Breast epithelium (tissue), 4 donors: Measurements from ENCODE around the gene CDC42SE2. TPM values are rescaled to one million over a fixed set of nuclear protein-coding genes. Genes with fewer than 3 reads are reported as not detected.
A peak's percentile ranks its signal among the peaks of the same experiment; 100 is the strongest.

Experiments
- DNase-seq, 2 donors: peaks; one replicate each; pipeline ENCODE4 v3.0.0-alpha.2; 2019; ENCODE audit warnings: low spot score in 2 of 2
- H3K27ac ChIP-seq, 2 donors: fragments of 200-600 bp; sonication (generic) in 1 of 2; one replicate each; pipeline ENCODE4 v1.5.1; 2016 to 2019; ENCODE audit warnings: mild to moderate bottlenecking in 1 of 2
- H3K27me3 ChIP-seq, 2 donors: fragments of 200-600 bp; sonication (generic) in 1 of 2; one replicate each; pipeline versions ENCODE4 v1.5.1 to v1.6.0; 2017 to 2019; ENCODE audit warnings: control low read depth in 1 of 2, mild to moderate bottlenecking in 1 of 2
- H3K36me3 ChIP-seq: fragments of 200-600 bp; one replicate; pipeline ENCODE4 v1.5.1; 2019
- H3K4me1 ChIP-seq, 2 donors: fragments of 200-600 bp; sonication (generic); one replicate each; pipeline ENCODE4 v1.5.1; 2016 to 2019; ENCODE audit warnings: control low read depth in 1 of 2
- H3K4me3 ChIP-seq, 3 donors: fragments of 200-600 bp; sonication (generic); 1 replicate in 2 of 3; 2 replicates in 1 of 3; pipeline ENCODE4 v1.5.1; 2016 to 2019; ENCODE audit warnings: mild to moderate bottlenecking in 3 of 3, moderate library complexity in 2 of 3
- H3K9me3 ChIP-seq, 2 donors: fragments of 200-600 bp; sonication (generic) in 1 of 2; one replicate each; pipeline ENCODE4 v1.5.1; 2016 to 2019; ENCODE audit warnings: control low read depth in 1 of 2
- POLR2A ChIP-seq: fragments of 450-650 bp; IDR thresholded peaks from one replicate; pipeline ENCODE4 v1.6.1; 2016; ENCODE audit warnings: antibody characterized with exemption, mild to moderate bottlenecking, moderate library complexity
- POLR2AphosphoS5 ChIP-seq, 3 donors: sonication (generic); formaldehyde crosslinking; IDR thresholded peaks; one replicate each; pipeline ENCODE4 v1.6.1; 2017; ENCODE audit warnings: antibody characterized with exemption in 3 of 3
- intact Hi-C: fragments of 100-400 bp; cut with DNase I; formaldehyde crosslinking; loops from one replicate; pipeline ENCODE4 v1.15.1; 2023; ENCODE audit warnings: low total_unique reads
- total RNA-seq, 3 donors: library from RNA; depleted of rRNA; stranded (reverse); fragments of >200 nt; gene quantifications; one replicate each; pipeline ENCODE4 v1.1.0, GENCODE V29; 2016
- TF ChIP-seq, protein P1 (sequence below), 3 donors: fragments of 450-650 bp; IDR thresholded peaks; one replicate each; pipeline ENCODE4 v1.5.1; 2016 to 2017; ENCODE audit warnings: antibody characterized with exemption in 3 of 3, mild to moderate bottlenecking in 3 of 3, moderate library complexity in 3 of 3

Gene CDC42SE2
- total RNA-seq, 3 donors from 2014 or later = 39.4 to 82.8 (median 41.0) TPM

DNA sequence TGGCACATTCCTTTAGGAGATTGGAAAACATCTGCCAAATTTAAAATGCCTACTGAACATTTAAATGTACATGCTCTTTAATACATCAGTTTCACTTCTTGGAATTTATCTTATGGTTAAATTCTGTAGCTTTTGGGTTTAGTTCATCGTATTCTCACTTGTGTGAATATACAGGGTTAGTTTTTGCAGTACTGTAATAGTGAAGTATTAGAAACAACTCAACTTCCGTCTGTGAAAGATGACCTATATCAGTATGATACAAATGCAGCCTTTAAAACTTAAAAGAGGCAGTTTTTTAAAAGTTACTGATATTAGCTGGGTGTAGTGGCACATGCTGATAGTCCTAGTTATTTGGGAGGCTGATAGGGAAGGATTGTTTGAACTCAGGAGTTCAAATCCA lies 57.2 kb downstream of the CDC42SE2 start:
- no peak for DNase-seq
- no peak overlapping the region for H3K27ac ChIP-seq
- no peak overlapping the region for H3K4me3 ChIP-seq
- no peaks in the 10 kb centered on the region for H3K36me3 ChIP-seq
- intact Hi-C loops = no loop called here
- TF ChIP-seq POLR2A (no peak), POLR2AphosphoS5 (IDR thresholded peaks at IDR 0.05) (no peak)
- TF ChIP-seq, protein P1, sequence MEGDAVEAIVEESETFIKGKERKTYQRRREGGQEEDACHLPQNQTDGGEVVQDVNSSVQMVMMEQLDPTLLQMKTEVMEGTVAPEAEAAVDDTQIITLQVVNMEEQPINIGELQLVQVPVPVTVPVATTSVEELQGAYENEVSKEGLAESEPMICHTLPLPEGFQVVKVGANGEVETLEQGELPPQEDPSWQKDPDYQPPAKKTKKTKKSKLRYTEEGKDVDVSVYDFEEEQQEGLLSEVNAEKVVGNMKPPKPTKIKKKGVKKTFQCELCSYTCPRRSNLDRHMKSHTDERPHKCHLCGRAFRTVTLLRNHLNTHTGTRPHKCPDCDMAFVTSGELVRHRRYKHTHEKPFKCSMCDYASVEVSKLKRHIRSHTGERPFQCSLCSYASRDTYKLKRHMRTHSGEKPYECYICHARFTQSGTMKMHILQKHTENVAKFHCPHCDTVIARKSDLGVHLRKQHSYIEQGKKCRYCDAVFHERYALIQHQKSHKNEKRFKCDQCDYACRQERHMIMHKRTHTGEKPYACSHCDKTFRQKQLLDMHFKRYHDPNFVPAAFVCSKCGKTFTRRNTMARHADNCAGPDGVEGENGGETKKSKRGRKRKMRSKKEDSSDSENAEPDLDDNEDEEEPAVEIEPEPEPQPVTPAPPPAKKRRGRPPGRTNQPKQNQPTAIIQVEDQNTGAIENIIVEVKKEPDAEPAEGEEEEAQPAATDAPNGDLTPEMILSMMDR (IDR thresholded peaks at IDR 0.05) = no peak
- H3K27me3 ChIP-seq = no peaks in the 10 kb centered on the region
- no peaks in the 10 kb centered on the region for H3K4me1 ChIP-seq
- no peaks in the 10 kb centered on the region for H3K9me3 ChIP-seq

DNA sequence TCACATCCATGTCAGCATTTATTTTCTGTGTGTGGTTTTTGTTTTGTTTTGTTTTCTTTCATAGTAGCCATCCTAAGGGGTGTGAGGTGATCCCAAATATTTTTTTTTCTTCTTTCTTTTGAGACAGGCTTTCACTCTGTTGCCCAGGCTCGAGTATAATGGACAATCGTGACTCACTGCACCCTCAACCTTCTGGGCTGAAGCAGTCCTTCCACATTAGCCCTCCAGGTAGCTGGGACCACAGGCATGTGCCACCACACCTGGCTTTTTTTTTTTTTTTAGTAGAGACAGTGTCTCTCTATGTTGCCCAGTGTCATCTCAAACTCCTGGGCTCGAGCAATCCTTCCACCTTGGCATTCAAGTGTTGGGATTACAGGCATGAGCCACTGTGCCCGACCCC lies 59.1 kb downstream of the CDC42SE2 start:
- Histone ChIP-seq H3K4me1 (no peaks in the 10 kb centered on the region), H3K27ac (no peak overlapping the region)

DNA sequence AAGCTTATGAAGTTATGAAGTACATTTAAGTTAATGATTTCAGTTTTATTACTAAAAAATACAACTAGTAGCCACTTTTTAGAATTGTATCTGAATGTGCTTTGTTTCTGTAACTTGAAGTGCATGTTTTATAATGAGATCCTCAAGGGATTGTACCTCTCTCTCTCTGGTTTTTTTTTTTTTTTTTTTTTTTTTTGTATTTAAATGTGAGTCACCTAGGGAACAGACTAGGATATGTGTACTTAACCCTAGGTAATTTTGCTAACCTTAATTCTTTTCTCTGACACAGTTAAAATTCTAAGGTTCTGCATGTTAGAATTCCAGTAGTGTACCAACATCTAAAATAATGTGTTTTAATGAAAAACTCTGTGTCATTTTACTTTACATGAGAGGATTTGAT lies 59.5 kb downstream of the CDC42SE2 start:
- TF ChIP-seq POLR2AphosphoS5 (IDR thresholded peaks at IDR 0.05) (no peak), POLR2A (no peak)
- TF ChIP-seq, protein P1 (IDR thresholded peaks at IDR 0.05) = no peak
- Histone ChIP-seq H3K27ac (no peak overlapping the region), H3K4me1 (no peaks in the 10 kb centered on the region), H3K27me3 (no peaks in the 10 kb centered on the region), H3K4me3 (no peak overlapping the region), H3K9me3 (no peaks in the 10 kb centered on the region), H3K36me3 (no peaks in the 10 kb centered on the region)
- no peak for DNase-seq
- intact Hi-C loops = no loop called here

More for the DNA sequence above, 59.1 kb downstream of the CDC42SE2 start:
- DNase-seq = no peak
- no peak overlapping the region for H3K4me3 ChIP-seq
- TF ChIP-seq POLR2A = no peak
- TF ChIP-seq, protein P1 (IDR thresholded peaks at IDR 0.05) = no peak
- no peak for TF ChIP-seq POLR2AphosphoS5 (IDR thresholded peaks at IDR 0.05)
- no peaks in the 10 kb centered on the region for H3K27me3 ChIP-seq
- intact Hi-C loops = no loop called here
- no peaks in the 10 kb centered on the region for H3K9me3 ChIP-seq
- H3K36me3 ChIP-seq = no peaks in the 10 kb centered on the region

DNA sequence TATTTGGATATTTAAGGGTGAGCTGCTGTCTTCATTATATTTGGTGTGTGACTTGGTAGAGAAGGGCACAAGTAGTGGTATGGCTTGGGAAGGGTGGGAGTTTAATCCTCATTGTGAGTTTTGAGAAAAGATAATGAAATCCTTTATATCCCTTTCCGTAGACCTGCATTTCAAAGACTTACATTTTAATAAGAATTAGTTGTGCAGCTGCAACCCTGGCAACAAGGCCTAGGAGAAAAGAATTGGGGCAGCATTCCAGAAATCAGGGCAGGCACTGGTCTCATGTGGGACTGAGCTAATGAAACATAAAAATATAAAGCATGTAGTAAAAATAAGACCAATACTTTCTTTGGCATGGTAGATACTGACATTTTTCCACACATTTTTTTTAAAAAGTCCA lies 60.5 kb downstream of the CDC42SE2 start:
- no peaks in the 10 kb centered on the region for H3K36me3 ChIP-seq
- no peaks in the 10 kb centered on the region for H3K4me1 ChIP-seq
- H3K4me3 ChIP-seq = no peak overlapping the region
- DNase-seq = no peak
- intact Hi-C loops = no loop called here
- H3K27ac ChIP-seq = peak overlapping the region in 1 of 2 donors; percentile 7
- H3K9me3 ChIP-seq = no peaks in the 10 kb centered on the region
- H3K27me3 ChIP-seq = no peaks in the 10 kb centered on the region
- TF ChIP-seq, protein P1 (IDR thresholded peaks at IDR 0.05) = no peak
- no peak for TF ChIP-seq POLR2A
- no peak for TF ChIP-seq POLR2AphosphoS5 (IDR thresholded peaks at IDR 0.05)

DNA sequence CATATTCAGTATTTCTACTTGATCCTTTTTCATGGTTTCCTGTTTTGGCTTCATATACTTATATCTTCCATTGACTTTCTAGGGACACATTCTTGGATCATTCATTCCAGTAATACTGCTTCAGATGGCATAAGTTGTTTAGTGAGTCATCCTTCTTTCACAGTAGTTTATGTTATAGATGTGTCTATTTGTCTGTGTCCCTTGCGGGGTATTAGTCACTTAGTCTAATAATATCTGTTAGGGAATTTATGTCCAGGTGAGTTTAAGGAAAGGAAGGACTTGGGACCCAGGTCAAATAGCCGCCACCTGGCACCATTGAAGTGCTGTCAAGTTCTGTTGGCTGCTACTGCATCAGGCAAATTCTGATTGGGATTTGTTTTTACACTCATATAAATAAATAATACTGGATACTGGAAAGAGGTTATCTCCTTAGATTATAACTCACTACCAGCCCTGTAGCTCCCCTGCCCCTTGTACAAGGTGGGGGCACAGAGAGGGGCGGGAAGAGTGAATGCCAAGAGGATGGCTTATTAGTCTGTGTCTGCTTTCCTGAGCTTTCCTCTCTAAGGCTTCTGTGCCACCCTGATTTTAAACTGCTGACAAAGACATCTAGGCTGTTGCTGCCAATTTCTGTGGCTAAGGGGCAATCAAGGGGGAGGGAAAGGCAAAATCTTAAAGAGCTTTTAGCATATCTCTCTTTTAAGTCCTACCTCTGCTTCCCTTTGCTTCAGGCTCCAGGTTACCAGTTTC lies 64.9 kb downstream of the CDC42SE2 start:
- no peaks in the 10 kb centered on the region for H3K9me3 ChIP-seq
- intact Hi-C loops = no loop called here
- no peaks in the 10 kb centered on the region for H3K4me1 ChIP-seq
- H3K27ac ChIP-seq = no peak overlapping the region
- no peak for TF ChIP-seq POLR2A
- TF ChIP-seq, protein P1 (IDR thresholded peaks at IDR 0.05) = no peak
- no peak for TF ChIP-seq POLR2AphosphoS5 (IDR thresholded peaks at IDR 0.05)
- no peak for DNase-seq
- no peaks in the 10 kb centered on the region for H3K36me3 ChIP-seq
- no peaks in the 10 kb centered on the region for H3K27me3 ChIP-seq
- no peak overlapping the region for H3K4me3 ChIP-seq
